Stimulated activated CD8-positive, alpha-beta memory T cell treated with anti-CD3 and anti-CD28 coated beads, Interleukin-15, amount 100 ng/mL, for 4 hours (primary cell): ENCODE measurements around the gene CARD16.
"Not testable (repeated sequence)": the region's sequence is repeated elsewhere in the genome, so short reads cannot be mapped to it uniquely, and the experiment has no call there.

ENCODE experiments used
- DNase-seq, 2 donors: peaks; one replicate each; pipeline ENCODE4 v3.0.0-alpha.2; 2020; ENCODE audit warnings: low read depth in 2 of 2

The CARD16 gene

DNA sequence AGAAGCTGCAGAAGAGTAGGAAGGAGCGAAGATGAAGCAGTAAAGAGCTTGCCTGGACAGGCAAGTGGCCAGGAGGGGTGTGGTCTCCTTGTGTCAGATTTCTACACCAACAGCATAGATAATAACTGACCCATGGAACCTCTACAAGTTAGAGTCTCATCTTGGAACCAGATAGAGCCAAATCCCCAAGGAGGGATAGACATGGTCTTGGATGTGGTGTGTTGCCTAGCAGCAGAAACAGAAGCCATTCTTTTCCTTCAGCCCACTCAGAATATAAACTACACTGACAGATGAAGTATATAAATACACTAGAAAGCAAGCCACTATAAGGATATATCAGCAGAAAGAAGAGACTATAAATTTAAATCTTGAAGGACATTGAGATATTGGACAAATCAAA is 4.3 kb upstream of the CARD16 start:
- DNase-seq, result no peak

DNA sequence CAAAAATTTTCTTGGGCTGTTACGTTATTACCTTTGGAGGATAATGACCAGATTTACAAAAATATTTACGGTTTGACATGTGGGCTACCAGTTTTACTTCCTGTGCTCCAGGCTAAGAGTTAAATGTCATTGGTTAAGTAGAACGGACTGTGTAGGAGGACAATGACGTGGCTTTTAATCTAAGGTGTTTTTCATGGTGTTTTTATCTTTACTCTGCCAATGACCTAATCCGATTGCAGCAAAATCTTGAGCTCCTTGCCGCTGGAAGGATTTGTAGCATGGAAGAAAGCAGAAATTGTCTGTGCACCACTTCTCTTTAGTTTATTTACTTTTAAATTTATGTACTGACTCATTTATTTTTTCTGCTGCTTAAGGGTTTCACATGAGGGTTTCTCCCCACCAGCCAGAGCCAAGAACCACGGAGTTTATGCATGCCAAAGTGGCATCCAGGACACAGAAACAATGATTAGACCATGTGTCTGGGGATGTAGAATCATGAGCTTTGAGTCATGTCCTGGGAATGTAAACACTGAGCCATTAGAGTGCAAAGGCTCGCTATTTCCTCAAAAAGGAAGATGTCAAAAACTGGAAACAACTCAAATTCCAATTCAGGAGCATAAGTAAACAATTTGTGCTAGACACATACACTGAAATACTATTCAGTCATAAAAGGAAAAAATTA is 1.9 kb upstream of the CARD16 start:
- DNase-seq, result no peak

DNA sequence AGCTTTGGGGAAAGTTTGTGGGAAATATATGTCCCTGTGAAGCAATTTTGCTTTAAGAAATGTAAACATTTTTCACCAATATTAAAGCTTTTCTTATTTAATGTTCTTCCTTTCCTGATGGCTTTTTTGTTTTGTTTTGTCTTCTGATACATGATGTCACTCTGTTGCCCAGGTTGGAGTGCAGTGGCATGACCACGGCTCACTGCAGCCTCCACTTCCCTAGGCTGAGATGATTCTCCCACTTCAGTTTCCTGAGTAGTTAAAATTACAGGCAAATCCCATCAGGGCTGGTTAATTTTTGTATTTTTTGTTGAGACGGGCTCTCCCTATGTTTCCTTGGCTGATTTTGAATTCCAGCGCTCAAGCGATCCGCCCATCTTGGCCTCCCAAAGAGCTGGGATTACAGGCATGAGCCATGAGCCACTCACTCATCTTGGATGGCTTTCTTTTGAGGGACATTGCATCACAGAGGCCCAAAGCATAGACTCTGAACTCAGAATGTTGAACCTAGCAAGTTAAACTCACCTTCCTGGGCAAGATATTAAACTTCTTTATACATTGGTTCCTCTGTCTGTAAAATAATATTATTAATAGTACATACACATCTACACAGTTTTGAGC is 651 bp upstream of the CARD16 start:
- DNase-seq, result no peak

DNA sequence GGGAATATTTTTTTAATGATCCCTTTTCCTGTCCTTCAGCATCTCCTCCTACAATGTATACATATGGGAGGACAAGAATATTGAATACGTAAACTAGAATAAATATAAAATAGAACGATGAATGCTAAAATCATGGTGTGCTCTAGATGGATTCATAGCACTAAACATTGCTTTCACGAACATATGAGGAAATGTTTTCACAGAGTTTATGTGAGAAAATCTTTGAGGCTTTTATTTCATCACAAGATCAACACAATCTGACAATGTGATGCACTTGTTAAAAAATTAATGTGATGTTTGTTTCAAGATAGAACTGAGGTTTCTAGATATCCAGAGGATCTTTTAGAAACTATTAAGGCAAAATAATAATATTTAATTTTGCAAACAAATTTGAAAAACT is 3.0 kb downstream of the CARD16 start:
- no peak for DNase-seq

DNA sequence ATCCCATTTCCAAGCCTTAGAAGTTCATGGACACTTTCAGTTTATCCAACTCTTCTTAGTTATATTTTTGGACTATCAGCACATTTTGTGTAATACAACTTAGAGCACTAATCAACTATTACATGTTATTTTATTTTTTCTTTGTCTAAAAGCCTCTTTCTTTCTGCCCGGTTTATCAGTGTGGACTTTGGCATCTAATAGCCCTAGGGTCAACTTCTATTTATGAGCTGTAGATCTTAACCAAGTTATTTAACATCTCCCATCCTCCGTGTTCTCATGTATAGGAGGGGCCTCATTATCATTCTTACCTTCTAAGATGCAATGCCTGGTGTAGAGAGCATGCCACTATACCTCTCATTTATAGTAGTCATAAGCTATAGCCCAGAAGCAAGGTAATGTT is 4.4 kb downstream of the CARD16 start:
- DNase-seq, result no peak

DNA sequence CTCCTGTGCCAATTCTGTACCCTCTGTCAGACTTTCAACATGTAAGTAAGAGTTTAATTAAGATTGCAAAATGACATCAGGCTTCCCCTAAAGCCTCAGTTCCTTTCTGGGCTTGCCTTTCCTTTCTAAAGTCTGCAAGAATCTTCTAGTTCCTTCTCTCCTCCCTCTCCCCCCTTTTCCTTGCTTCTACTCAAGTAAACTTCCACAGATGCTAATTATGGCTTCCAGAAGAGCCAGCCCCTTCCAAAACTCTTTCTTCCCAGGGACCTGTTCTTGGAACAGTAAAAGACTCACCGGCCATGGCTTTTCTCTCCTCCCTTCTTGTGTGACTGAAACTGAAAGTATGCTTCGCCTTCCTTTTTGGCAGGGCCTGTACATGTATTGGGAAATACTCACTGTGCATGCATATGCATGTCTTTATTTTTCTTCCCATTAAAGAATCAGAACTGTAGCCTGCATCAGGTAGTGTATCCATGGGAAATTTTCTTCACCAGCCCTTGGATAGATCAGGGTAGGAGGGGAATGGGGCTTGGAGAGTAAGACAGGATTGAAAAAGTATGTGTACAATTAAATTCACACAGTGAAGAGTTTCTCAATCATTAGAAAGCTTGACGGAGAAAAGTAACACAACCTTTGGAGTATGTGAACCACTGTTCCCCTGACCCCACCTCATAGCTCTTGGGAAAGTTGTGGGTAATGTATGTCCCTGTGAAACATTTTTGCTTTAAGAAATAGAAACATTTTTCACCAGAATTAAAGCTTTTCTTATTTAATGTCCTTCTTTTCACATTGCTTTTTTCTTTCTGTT is 10.1 kb downstream of the CARD16 start, which contains the start of gene CASP1:
Gene CASP1 (minus strand): TSS at position 332 of the 808 bp plus-strand sequence. CDS start 31 bp downstream, at position 301.
- peak in 1 of 2 donors; percentile 6 for DNase-seq

DNA sequence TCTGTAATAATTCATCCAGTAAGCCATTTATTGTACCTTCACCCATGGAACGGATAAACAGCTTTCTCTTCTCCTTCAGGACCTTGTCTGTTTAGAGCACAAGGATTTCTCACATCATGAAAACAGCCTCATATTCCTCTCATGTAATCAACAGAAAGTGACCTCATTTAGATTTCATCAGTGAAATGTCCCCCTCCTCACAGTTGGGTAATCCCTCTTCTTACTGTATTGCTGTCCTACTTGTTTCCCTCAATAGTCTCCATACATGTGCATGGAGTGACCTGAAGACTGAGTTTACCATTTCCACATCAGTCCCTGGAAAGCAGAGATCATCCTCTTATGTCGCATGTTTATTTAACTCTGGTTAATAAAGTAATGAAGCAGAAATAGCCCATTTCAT is 10.7 kb downstream of the CARD16 start:
- DNase-seq, result not testable (repeated sequence)

DNA sequence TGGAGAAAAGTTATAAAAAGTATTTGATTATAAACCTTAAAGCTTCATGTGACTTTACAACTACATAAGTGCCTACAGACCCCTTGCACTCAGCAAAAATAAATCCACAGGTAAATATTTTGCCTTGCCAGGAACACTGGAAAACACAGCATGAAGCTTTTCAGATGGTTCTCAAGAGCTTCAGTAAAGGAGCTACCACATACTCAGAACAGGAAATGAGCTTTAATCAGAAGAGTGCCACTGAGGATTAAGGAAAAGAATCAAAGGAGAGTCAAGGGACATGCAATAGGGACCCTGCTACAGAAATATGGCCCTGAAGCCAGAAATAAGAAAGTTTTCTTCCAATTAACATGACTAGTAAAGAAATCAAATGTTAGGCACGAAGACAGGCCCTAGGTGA is 11.4 kb downstream of the CARD16 start:
- DNase-seq, result no peak

DNA sequence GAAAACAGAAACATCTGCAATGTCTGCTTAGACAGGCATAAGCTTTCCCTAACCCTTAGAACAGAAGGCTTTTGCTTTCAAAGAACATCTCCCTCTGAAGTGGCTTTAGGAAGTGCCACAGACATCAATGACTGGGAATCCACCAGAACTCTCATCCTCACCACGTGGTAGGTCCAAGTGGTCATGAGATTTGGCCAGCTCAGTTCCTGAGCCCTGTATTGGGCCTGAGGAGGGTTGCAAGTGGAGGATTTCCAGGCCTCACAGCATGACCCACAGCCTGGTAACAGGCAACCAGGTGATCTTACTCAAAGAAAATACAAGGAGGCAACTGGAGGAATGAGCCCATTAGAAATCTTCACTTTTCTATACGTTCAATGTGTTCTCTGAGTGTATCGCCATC is 11.8 kb downstream of the CARD16 start:
- DNase-seq, result no peak

DNA sequence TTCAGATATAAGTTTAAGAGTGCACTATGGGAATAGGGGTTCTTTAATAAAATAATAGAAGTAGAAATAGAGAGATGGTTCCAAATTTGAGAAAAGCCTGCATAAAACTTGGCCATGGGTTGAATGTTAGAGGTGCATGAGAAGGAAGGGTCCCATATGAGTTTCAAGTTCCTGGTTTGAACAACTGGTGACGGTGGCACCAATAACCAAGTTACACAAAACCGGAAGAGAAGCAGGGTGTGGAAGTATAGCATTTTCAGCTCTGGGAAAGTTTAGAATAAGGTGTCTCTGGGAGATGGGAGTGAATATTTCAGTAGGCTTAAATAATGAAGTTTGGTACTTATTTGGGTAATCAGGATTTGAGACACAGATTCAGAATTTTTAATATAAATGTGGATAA is 12.6 kb downstream of the CARD16 start:
- no peak for DNase-seq

DNA sequence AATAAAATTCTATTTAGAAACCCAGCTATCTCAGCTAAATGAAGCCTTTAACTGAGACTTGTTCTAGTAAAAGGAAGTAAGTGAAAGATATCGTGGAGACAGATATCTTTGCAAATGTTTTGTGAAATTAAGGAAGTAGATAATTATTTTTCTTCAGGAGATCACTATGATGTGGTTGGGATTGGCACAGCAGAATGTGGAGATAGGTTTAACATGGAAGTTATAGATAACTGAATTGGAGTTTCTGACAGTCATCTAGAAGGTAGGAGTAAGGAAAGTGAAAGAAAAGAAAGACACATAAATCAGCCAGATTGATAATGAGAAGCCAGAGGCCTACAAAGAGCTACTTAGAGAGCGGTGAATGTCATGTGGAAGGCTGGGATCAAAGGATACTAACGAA is 17.5 kb downstream of the CARD16 start:
- no peak for DNase-seq

DNA sequence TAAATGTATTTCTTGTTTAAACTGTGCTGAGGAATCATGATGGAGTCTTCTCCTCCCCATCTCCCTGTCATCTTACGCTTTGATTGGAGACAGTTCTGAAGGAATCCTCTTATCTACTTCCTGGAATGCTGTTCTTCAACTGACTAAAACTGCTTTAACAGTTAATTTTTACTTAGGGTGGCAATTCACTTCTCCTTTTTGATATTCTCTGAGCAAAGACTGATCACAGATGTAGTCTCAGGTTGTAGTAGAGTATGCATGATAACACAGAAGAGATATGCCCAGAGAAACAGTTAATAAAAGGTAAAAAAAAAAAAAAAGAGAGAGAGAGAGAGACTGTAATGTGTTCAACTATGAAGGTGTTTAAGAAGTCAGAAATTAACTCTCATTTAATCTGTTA is 20.7 kb downstream of the CARD16 start:
- no peak for DNase-seq

DNA sequence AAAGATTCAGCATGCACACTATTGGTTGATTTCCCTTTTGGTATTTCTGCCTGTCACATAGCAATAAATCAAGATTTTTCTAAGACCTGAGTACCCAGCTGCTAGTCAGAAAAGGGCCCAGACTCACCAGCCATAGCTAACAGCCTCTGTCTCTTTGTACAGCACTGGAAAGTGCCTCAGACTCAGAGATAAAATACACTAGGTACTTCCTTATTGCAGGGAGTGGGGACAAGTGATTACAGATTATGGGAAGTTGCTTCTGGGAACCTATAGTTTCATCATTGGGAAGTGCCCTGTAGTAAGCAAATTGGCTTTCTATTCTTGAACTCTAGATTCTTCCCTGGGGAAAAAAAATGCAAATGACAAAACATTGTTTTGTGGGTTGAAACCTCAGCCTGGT is 22.1 kb downstream of the CARD16 start, which contains the start of gene CASP5:
Gene CASP5 (minus strand): TSS at position 166 of the 400 bp plus-strand sequence. CDS start 32 bp downstream, at position 134.
- DNase-seq, result no peak

DNA sequence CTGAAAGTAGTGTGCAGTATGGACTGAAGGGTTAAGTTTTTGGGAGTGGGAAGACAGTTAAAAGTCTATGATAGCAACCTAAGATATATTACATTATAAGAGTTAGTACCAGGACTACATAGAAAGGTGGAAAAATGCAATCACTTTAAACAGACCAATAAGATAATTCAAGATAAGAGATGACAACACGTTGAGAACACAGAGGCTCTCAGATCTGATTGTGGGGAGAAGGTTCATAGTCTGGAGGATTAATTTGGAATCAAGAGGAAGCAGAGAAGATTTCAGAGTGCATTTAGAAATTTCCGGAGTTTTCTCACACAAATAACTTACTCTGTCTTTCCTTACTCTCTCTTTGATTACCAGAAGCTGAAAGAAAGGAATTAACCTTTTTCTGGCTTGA is 22.6 kb downstream of the CARD16 start:
- no peak for DNase-seq

DNA sequence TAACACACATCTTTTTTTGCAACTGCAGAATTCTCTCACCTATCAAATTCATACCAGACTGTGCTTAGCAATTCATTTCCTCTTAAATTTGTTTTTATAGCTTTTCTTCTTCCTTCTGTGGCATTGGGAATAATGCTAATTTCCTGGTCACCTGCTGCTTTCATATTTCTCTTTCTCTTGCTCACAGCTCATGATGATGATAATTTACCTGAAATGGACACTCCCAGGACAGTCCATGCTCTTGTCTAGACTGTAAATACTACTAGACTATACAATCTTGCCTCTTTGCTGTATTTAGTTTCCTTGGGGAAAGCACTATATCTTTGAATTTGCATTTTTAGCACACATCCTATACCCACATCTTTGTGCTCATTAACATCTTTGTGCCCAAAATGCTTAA is 37.7 kb downstream of the CARD16 start:
- no peak for DNase-seq

DNA sequence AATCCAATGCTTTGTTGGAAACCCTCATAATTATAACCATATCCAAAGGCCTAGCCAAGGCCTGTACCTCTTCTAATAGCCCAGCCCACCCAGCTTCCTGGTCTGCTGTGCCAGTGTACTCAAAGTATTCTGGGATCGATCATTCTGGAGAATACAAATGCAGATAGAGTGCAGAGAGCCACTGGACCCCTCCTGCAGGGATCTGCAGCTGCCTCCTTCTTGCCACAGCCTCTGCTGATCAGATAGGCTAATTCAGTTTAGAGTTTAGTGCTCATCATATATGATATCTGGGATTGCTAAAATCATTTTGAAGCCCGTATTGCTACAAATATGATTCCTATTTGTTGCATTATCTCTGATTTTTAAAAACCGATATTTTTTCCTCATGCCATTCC is 39.7 kb downstream of the CARD16 start:
- no peak for DNase-seq

DNA sequence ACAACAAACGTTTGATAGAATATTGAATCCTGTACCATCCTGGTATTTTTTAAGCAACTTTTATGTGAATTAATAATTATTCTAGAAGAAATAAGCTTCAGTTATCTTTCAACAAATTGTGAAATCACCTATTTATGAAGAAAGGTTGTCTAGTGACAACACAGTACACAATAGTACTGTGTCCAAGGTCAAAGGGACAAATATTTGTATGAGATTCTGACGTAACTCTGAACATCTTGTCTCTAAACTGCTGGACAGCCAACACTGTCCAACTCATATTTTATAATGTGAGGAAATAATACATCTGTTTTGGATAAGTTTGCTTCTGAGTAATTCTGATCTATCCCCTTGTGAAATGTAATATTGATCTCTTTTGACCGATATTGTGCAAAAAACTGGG is 41.1 kb downstream of the CARD16 start:
- no peak for DNase-seq

DNA sequence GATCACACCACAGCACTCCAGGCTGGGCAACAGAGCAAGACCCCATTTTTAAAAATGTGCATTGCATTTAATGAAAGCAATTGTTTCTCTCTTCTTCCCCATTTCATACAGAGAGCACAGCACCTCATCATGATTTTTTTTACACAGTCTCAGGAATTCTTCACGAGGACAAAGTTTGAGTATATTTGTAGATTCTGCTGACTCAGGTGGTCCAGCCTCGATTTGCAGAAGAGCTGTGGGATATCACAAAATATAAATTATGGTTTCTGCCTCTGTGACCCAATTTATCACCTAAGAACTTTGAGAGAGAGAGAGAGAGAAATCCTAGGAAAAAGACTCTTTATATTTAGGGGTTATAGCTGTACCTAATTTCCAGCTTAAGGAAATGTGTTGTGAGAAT is 42.0 kb downstream of the CARD16 start:
- no peak for DNase-seq

DNA sequence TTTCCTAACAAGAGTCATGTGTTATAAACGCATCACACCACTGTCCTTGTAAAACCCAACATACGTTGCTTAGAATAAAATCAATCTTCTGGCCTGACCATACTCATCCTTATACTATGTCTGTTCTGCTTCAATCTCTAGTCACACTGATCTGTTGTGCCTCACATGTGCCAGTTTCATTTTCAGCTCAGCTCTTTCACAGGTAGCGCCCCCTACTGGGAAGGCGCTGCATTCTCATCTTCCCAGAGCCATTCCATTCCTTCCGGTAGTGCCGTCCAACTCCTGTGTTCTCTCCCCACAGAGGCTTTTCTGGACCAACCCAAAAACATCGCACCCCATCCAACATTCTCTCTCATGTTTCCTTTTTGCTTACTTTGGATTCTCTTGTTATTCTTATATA is 44.3 kb downstream of the CARD16 start:
- DNase-seq, result peak; percentile 11 to 12

DNA sequence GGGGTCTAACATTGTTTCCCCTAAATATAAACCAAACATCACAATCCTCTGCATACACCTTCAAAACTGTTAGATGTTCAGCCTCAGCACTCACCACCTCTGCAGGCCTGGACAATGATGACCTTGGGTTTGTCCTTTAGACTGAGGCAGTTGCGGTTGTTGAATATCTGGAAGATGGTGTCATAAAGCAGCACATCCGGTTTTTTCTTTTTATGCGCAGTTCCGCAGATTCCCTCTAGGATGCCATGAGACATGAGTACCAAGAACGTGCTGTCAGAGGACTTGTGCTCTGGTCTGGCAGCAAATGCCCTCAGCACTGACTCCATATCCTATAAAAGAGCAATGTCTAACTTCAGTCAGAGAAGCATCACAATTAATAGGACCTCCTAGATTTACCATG is 45.0 kb downstream of the CARD16 start:
- DNase-seq, result no peak

DNA sequence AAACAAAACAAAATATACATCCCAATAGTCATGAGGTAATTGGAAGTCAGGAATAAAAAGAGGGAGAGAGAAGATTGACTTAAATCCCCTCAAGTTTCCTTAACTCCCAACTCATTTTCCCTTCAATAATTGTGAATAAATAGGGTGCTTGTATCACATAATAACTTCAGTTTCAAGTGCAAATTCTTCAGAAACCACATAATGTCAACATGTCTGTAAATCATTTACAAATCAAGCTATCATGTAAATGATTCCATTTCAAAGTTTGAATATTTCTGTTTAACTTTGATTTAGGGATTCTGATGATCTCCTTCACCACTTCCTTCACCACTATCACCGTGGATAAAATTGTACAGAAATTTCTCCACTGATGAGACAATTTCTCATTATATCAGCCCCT is 45.4 kb downstream of the CARD16 start:
- DNase-seq, result no peak

DNA sequence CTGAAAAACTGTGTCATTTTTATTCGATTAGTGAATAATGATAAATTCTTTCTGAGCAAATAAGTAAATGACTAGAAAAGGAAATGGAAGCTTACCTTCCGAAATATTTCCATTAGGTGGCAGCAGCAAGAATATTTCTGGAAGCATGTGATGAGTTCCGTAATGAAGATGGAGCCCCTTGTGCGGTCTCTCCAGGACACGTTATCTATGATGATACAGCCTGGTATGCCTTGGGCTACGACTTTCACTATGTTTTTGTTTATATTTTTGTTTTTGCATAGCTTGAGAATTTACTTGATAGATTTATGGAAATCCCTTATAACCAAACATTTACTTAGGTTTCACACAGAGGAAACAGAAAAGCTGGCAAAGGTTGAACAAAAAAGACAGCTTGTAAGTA is 47.8 kb downstream of the CARD16 start:
- no peak for DNase-seq

DNA sequence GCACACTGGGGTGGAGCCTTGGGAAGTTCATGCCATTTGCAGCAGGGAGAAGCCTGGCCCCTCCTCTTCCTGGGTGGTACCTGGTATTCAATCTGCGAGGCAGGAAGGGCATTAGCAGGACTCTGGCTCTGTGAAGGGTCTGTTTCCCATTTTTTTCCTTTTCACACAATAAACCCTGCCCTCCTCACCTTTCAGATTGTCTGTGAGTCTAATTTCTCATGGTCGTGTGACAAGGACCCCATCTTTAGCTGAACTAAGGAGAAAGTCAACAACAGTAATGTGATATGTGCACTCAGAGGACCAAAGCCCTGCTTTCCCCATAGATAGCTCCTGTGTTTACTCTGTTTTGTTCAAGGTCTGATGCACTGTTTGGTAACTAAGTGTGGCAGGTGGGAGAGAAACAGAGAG is 50.1 kb downstream of the CARD16 start:
- DNase-seq, result no peak
